ENCODE measurements around the gene CUL5.
A peak's percentile ranks its signal among the peaks of the same experiment; 100 is the strongest.

The CUL5 gene

GRCh38 chr11:107999759-108000455, 8.8 kb upstream of the CUL5 start:
- H3K4me1 ChIP-seq (ENCODE audit: control insufficient read depth, insufficient read depth, low read length) = no peaks in the 10 kb centered on the region
- TF ChIP-seq ZNF654 (tag by site-specific recombination; IDR thresholded peaks at IDR 0.05; ENCODE audit: low read depth) (peak; percentile 78), ZNF473 (tag by site-specific recombination; IDR thresholded peaks at IDR 0.05) (no peak), GLIS1 (tag by site-specific recombination; IDR thresholded peaks at IDR 0.05) (0 out of 2 replicates have a peak, but pooled peaks have one; percentile 9), ZNF354C (tag by site-specific recombination; IDR thresholded peaks at IDR 0.05; ENCODE audit: borderline replicate concordance, low read depth) (no peak), ZNF2 (tag by site-specific recombination; IDR thresholded peaks at IDR 0.05) (peak; percentile 79), ZNF112 (tag by site-specific recombination; IDR thresholded peaks at IDR 0.05) (no peak), CTCF (tag by site-specific recombination; IDR thresholded peaks at IDR 0.05) (peak; percentile 67)
- ChIA-PET CTCF (interaction anchor here (0.5 to 4.8 kb wide), 13 partner anchors 9 to 656 kb away, joined by 3 to 31 read pairs (median 4); partner anchors contain the start of gene CUL5), POLR2A (no interaction called here)
- H3K36me3 ChIP-seq (ENCODE audit: control insufficient read depth in 2 of 2, insufficient read depth in 1 of 2, low read length in 2 of 2) = no peaks in the 10 kb centered on the region
- no peaks in the 10 kb centered on the region for H3K9me3 ChIP-seq (ENCODE audit: control insufficient read depth, insufficient read depth, low read depth, low read length)
- no peak overlapping the region for H3K4me3 ChIP-seq (ENCODE audit: low read depth, low read length)
- H3K27ac ChIP-seq (ENCODE audit: extremely low read depth, low read depth, low read length) = no peak overlapping the region

- CTCF ChIA-PET = interaction anchor here (0.6 kb wide), 2 partner anchors 42 to 292 kb away, joined by 3 read pairs; no protein-coding TSS in a partner anchor
- Histone ChIP-seq H3K4me1 (ENCODE audit: control insufficient read depth, insufficient read depth, low read length) (no peaks in the 10 kb centered on the region), H3K27ac (ENCODE audit: extremely low read depth, low read depth, low read length) (no peak overlapping the region), H3K4me3 (ENCODE audit: low read depth, low read length) (no peak overlapping the region), H3K9me3 (ENCODE audit: control insufficient read depth, insufficient read depth, low read depth, low read length) (no peaks in the 10 kb centered on the region), H3K36me3 (ENCODE audit: control insufficient read depth in 2 of 2, insufficient read depth in 1 of 2, low read length in 2 of 2) (no peaks in the 10 kb centered on the region)
- no peak for TF ChIP-seq ZNF837 (tag by site-specific recombination; IDR thresholded peaks at IDR 0.05)
- no peak for TF ChIP-seq SP7 (tag by site-specific recombination; IDR thresholded peaks at IDR 0.05)
- no peak for TF ChIP-seq ZNF423 (tag by site-specific recombination; IDR thresholded peaks at IDR 0.05)
- no peak for TF ChIP-seq ZNF639 (tag by site-specific recombination; IDR thresholded peaks at IDR 0.05)
- TF ChIP-seq ZNF169 (tag by site-specific recombination; IDR thresholded peaks at IDR 0.05) = no peak
- TF ChIP-seq ZSCAN16 (tag by site-specific recombination; IDR thresholded peaks at IDR 0.05) = no peak
- TF ChIP-seq ZNF623 (tag by site-specific recombination; IDR thresholded peaks at IDR 0.05) = no peak
- POLR2A ChIA-PET = no interaction called here
Measured at GRCh38 chr11:108002476-108002875, 6.2 kb upstream of the CUL5 start.

GRCh38 chr11:108003623-108004022, 5.1 kb upstream of the CUL5 start:
- H3K36me3 ChIP-seq (ENCODE audit: control insufficient read depth in 2 of 2, insufficient read depth in 1 of 2, low read length in 2 of 2) = no peaks in the 10 kb centered on the region
- H3K4me1 ChIP-seq (ENCODE audit: control insufficient read depth, insufficient read depth, low read length) = no peaks in the 10 kb centered on the region
- no peaks in the 10 kb centered on the region for H3K9me3 ChIP-seq (ENCODE audit: control insufficient read depth, insufficient read depth, low read depth, low read length)
- POLR2A ChIA-PET = no interaction called here
- H3K4me3 ChIP-seq (ENCODE audit: low read depth, low read length) = no peak overlapping the region
- TF ChIP-seq EGR2 (tag by site-specific recombination; IDR thresholded peaks at IDR 0.05; ENCODE audit: low read depth) = no peak
- TF ChIP-seq SETDB1 (IDR thresholded peaks at IDR 0.05; ENCODE audit: insufficient read length, low read length) = no peak
- TF ChIP-seq TRIM28 (IDR thresholded peaks at IDR 0.05; ENCODE audit: borderline replicate concordance, low read length) = no peak
- TF ChIP-seq ZNF600 (tag by site-specific recombination; IDR thresholded peaks at IDR 0.05) = no peak
- no peak for TF ChIP-seq ZNF248 (tag by site-specific recombination; IDR thresholded peaks at IDR 0.05)
- TF ChIP-seq REST (tag by site-specific recombination; IDR thresholded peaks at IDR 0.05) = peak; percentile 88
- no peak for TF ChIP-seq SP3 (tag by site-specific recombination; IDR thresholded peaks at IDR 0.05)
- TF ChIP-seq ZNF747 (tag by site-specific recombination; IDR thresholded peaks at IDR 0.05) = no peak
- no peak overlapping the region for H3K27ac ChIP-seq (ENCODE audit: extremely low read depth, low read depth, low read length)
- CTCF ChIA-PET = interaction anchor here (0.6 kb wide), 1 partner anchor 80 kb away, joined by 3 read pairs; no protein-coding TSS in a partner anchor

All from HEK293 (cell line).